KMS-11 (cell line): ENCODE measurements around the gene SLC24A2.

Experiments
- H2AFZ ChIP-seq: fragments of 200-600 bp; sonication (generic); 2 replicates; pipeline ENCODE4 v1.6.1; 2016; ENCODE audit warnings: antibody characterized with exemption, mixed run types, low read depth
- H3K27ac ChIP-seq: fragments of 200-600 bp; sonication (generic); 2 replicates; pipeline ENCODE4 v1.6.1; 2016; ENCODE audit warnings: mild to moderate bottlenecking, mixed run types
- H3K27me3 ChIP-seq: fragments of 200-600 bp; sonication (generic); 2 replicates; pipeline ENCODE4 v1.6.1; 2017; ENCODE audit warnings: mild to moderate bottlenecking, low read depth, mixed run types, moderate library complexity; ENCODE audit not compliant: insufficient read depth
- H3K36me3 ChIP-seq: fragments of 200-600 bp; sonication (generic); 2 replicates; pipeline ENCODE4 v1.6.1; 2017; ENCODE audit warnings: mild to moderate bottlenecking, mixed run types; ENCODE audit not compliant: insufficient read depth
- H3K4me1 ChIP-seq: fragments of 200-600 bp; sonication (generic); 2 replicates; pipeline ENCODE4 v1.6.1; 2016; ENCODE audit warnings: mild to moderate bottlenecking, low read depth, mixed run types; ENCODE audit not compliant: poor library complexity, severe bottlenecking
- H3K4me2 ChIP-seq: fragments of 200-600 bp; sonication (generic); 2 replicates; pipeline ENCODE4 v1.7.0; 2016; ENCODE audit warnings: mild to moderate bottlenecking, mixed run types
- H3K4me3 ChIP-seq: fragments of 200-600 bp; sonication (generic); IDR thresholded peaks from 2 replicates; pipeline ENCODE4 v1.6.1; 2017; ENCODE audit warnings: low read depth, low read length, mixed read lengths; ENCODE audit not compliant: insufficient read depth
- H3K79me2 ChIP-seq: fragments of 200-600 bp; sonication (generic); 2 replicates; pipeline ENCODE4 v1.6.1; 2016; ENCODE audit warnings: low read depth, mixed run types; ENCODE audit not compliant: insufficient read depth
- H3K9ac ChIP-seq: fragments of 200-600 bp; sonication (generic); 2 replicates; pipeline ENCODE4 v1.6.1; 2016; ENCODE audit warnings: mild to moderate bottlenecking, mixed run types
- H4K20me1 ChIP-seq: fragments of 200-600 bp; sonication (generic); 2 replicates; pipeline ENCODE4 v1.6.1; 2016; ENCODE audit warnings: mild to moderate bottlenecking, mixed run types; ENCODE audit not compliant: insufficient read depth
- CTCF ChIP-seq: fragments of 200-600 bp; sonication (generic); conservative IDR thresholded peaks from 2 replicates; pipeline ENCODE4 v1.6.1; 2017; ENCODE audit warnings: low read depth, mild to moderate bottlenecking, antibody characterized with exemption, low read length, moderate library complexity, mixed read lengths

Gene SLC24A2

GRCh38 chr9:19768798-19769197, 20.0 kb downstream of the SLC24A2 start:
- H3K36me3 ChIP-seq, result no peaks in the 10 kb centered on the region
- no peak overlapping the region for H3K4me3 ChIP-seq
- no peaks in the 10 kb centered on the region for H3K4me1 ChIP-seq
- no peak overlapping the region for H2AFZ ChIP-seq
- no peaks in the 10 kb centered on the region for H3K27me3 ChIP-seq
- no peak overlapping the region for H3K9ac ChIP-seq
- no peak overlapping the region for H3K27ac ChIP-seq
- no peak for TF ChIP-seq CTCF
- H4K20me1 ChIP-seq, result no peaks in the 10 kb centered on the region
- H3K79me2 ChIP-seq, result no peaks in the 10 kb centered on the region
- H3K4me2 ChIP-seq, result no peak overlapping the region

- no peak for TF ChIP-seq CTCF
- H3K4me2 ChIP-seq, result no peak overlapping the region
- H3K79me2 ChIP-seq, result no peaks in the 10 kb centered on the region
- no peaks in the 10 kb centered on the region for H3K4me1 ChIP-seq
- H3K4me3 ChIP-seq, result no peak overlapping the region
- H4K20me1 ChIP-seq, result no peaks in the 10 kb centered on the region
- no peaks in the 10 kb centered on the region for H3K27me3 ChIP-seq
- no peak overlapping the region for H3K27ac ChIP-seq
- no peak overlapping the region for H2AFZ ChIP-seq
- H3K9ac ChIP-seq, result no peak overlapping the region
- no peaks in the 10 kb centered on the region for H3K36me3 ChIP-seq
These were observed 29.8 kb downstream of the SLC24A2 start for GRCh38 chr9:19759066-19759465.

GRCh38 chr9:19757745-19758144, 31.1 kb downstream of the SLC24A2 start:
- H4K20me1 ChIP-seq, result no peaks in the 10 kb centered on the region
- H3K36me3 ChIP-seq, result no peaks in the 10 kb centered on the region
- H3K9ac ChIP-seq, result no peak overlapping the region
- H2AFZ ChIP-seq, result no peak overlapping the region
- H3K4me1 ChIP-seq, result no peaks in the 10 kb centered on the region
- no peak overlapping the region for H3K4me3 ChIP-seq
- no peaks in the 10 kb centered on the region for H3K79me2 ChIP-seq
- H3K27me3 ChIP-seq, result no peaks in the 10 kb centered on the region
- no peak overlapping the region for H3K4me2 ChIP-seq
- no peak overlapping the region for H3K27ac ChIP-seq
- no peak for TF ChIP-seq CTCF

GRCh38 chr9:19754921-19755320, 33.9 kb downstream of the SLC24A2 start:
- Histone ChIP-seq H3K27ac (no peak overlapping the region), H3K36me3 (no peaks in the 10 kb centered on the region), H3K27me3 (no peaks in the 10 kb centered on the region), H4K20me1 (no peaks in the 10 kb centered on the region), H3K9ac (no peak overlapping the region), H3K4me2 (no peak overlapping the region), H2AFZ (no peak overlapping the region), H3K4me1 (no peaks in the 10 kb centered on the region), H3K4me3 (no peak overlapping the region), H3K79me2 (no peaks in the 10 kb centered on the region)
- no peak for TF ChIP-seq CTCF
